Stimulated activated CD4-positive, alpha-beta T cell treated with anti-CD3 and anti-CD28 coated beads, Interleukin-12 subunit alpha, Interleukin-12 subunit beta, amount 100 ng/mL, for 24 hours (primary cell): ENCODE results near the gene SAMD4A.

Experiments
- DNase-seq, 2 experiments: peaks; one replicate each; pipeline ENCODE4 v3.0.0-alpha.2; 2020; ENCODE audit warnings: low read depth in 2 of 2

Gene SAMD4A, protein sequence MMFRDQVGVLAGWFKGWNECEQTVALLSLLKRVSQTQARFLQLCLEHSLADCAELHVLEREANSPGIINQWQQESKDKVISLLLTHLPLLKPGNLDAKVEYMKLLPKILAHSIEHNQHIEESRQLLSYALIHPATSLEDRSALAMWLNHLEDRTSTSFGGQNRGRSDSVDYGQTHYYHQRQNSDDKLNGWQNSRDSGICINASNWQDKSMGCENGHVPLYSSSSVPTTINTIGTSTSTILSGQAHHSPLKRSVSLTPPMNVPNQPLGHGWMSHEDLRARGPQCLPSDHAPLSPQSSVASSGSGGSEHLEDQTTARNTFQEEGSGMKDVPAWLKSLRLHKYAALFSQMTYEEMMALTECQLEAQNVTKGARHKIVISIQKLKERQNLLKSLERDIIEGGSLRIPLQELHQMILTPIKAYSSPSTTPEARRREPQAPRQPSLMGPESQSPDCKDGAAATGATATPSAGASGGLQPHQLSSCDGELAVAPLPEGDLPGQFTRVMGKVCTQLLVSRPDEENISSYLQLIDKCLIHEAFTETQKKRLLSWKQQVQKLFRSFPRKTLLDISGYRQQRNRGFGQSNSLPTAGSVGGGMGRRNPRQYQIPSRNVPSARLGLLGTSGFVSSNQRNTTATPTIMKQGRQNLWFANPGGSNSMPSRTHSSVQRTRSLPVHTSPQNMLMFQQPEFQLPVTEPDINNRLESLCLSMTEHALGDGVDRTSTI

DNA sequence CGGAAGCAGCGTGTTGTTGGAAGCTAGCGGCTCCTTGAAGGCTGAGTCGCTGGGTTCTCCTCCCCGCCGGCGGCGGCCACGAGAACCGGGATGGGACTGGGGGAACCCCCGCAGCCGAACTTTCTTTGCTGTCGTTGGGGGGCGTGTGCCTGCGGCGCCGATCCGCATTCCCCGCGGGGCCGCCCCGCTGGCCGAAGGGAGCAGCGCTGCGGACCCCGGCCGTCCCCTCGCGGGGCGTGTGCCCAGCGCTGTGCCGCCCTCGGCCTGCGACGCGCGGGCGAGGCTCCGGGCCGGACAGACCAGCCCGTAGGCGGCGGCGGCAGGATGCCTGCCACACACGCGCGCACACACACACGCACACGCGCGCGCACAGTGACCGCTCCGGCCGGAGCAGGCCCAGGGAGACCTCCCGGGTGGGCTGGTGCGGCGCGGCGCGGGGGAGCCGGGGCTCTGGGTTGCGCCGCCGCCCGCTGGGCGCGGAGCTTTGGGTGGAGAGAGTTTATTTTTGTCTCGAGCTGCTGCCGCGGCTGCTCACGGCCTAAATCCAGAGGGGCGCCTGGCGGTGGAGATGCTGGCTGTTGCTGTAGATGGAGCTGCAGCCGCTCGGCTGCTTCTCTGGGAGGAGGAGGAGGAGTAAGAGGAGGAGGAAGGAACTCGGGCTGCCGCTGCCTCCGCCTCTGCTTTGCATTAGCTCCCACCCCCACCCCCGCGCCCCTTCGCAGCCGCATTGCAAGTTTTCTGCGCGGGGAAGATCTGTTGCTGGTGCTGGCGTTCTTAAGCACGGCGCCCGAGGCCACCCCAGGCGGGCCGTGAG is at the start of gene SAMD4A:
Gene SAMD4A, plus strand, starts transcription at position 719 of the 814 bp plus-strand sequence. CDS start 789 bp downstream, outside the sequence.
- peak in 1 of 2 experiments; percentile 31 for DNase-seq

DNA sequence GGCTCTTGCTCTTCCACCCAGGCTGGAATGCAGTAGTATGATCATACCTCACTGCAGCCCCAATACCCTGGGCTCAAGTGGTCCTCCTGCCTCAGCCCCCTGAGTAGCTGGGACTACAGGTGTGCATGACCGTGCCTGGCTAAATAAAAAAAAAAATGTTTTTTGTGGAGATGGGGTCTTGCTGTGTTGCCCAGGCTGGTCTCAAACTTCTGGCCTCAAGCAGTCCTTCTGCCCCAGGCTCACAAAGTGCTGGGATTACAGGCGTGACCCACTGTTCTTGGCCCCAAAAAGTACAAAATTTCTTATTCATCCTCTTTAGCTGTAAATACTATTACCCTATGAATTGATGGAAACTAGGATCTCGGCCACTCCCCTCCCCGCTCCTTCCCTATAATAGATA is 42.5 kb upstream of the SAMD4A start:
- no peak for DNase-seq

DNA sequence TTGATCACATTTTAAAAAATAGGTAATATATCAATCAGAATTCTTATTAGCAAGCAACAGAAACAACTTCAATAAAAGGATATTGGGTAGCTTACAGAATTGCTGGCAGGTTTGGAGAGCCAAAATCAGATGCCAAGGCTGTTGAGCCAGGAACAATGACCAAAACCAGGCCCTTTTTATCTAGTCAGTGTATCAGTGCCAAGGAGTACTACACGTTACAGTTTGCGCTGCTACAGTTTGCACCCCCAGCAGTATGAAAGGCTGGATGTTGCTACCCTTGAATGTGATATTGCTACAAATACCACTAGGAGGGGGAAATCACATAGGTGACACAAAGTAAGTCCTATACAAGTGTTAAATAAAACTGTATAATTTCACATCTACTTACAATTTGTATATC is 38.0 kb upstream of the SAMD4A start:
- DNase-seq = no peak

DNA sequence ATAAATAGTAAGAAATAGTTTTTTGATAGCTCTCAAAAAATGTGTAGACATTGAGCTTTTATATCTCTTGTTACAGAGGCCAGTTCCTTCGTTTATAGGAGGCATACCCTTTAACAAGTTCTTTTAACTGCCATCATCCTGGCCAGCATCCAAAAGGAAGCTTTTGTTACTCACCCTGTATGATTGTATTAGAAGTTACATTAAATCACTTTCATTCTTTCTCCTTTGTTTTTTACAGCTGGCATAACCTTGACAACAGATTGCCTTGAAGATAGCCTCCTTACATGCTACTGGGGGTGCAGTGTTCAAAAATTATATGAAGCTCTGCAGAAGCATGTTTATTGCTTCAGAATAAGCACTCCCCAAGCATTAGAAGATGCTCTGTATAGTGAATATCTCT is 37.1 kb upstream of the SAMD4A start:
- DNase-seq = no peak

DNA sequence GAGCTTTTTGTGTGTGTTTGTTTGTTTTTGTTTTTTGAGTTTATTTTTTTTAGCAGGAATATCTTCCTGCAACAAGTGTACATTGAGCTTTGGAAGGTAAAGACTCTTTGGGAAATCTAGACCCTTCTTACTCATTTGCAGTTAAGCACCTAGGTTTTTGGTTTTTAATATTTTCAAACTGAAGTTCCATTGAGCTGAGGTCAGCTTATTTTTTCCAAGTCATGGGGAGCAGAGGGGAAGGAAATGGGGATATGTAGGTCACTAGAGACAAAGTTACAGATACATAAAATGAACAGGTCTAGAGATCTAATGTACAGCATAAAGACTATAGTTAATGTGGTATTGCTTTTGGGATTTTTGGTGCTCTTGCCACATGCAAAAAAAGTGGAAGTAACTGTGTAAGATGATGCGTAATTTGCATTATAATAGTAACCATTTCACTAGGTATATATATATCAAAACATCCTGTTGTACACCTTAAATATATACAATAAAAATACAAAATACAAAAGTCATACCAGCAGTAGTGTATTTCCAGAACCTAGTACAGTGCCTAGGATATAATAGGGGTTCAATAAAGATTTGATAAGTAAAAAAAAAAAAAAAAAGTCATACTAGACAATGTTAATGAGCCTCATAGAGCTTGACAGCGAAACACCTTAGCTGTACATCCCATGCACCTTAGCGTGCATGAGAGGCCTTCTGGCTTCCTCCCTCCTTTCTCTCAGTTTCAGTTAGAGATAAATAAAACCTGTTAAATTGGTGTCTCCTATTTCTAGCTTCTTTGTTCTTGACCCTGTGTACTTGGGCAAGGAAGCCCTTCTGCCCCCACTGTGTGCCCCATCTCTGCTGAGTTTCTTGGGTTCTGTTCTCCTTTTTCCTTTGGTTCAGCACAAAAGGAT is 34.6 kb upstream of the SAMD4A start:
- DNase-seq = no peak

DNA sequence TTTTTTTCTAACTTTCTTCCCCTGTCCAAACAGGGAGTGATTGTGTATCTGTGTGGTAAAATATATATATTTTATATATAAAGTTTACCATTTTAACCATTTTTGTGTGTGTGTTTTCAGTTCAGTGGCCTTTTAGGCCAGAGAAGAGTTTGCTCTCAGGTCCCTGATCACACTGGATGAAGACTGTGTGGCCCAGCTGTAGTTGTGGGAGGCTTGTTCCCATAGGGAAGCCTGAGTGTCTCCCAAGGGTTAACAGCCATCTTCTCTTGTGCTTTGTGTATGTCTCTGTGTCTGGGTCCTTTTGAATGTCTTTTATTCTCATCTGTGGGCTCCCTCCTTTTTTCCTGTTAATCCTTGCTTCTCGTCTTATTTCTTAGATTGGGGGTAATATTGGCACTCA is 33.8 kb upstream of the SAMD4A start:
- no peak for DNase-seq

DNA sequence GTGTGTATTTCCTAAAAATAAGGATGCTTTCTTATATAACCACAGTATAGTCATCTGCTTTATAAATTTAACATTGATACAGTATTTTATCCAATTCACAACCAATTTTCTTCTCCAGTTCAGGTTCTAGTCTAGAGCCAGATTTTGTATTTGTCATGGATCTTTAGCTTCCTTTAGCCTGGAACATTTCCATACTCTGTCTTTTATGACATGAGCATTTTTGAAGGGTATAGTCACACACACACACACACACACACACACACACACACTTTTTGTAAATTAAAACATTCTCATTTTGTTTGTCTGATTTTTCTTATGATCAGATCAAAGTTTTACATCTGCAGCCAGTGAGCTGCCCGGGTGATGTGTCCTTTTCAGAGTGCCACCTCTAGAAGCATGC is 31.8 kb upstream of the SAMD4A start:
- no peak for DNase-seq

DNA sequence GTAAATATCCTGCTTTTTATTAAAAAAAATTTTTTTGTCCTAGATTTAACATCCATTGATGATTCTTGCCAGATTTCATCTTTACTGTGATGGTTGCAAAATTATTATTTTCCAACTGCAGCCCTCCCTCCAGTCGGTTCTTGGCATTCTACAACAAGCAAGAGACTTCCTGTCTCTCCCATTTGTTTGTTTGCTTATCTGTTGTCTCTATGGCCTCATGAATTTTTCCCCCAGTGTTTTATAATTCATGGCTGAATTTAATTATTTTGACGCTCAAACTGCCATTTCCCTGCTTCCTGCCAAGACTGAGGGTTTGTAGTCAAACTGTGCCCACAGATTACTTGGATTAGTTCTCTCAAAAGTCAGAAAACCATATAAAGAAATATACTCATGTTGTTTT is 31.3 kb upstream of the SAMD4A start:
- DNase-seq = no peak

DNA sequence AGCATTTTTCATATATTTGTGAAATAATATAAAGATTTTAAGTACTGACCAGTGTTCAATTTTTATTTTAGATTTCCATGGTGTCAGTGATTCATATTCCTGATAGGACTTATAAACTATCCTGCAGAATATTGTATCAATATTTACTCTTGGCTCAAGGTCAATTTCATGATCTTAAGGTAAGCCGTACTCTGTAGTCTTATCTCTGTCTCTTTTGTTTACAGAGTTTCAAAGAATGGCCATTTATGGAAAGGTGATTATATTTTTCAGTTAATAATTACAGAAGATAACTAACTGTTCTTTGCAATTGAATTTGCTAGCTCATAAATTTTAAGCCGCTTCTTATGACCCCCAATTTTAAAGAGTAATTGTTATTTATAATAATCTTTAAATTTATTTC is 29.3 kb upstream of the SAMD4A start:
- no peak for DNase-seq

DNA sequence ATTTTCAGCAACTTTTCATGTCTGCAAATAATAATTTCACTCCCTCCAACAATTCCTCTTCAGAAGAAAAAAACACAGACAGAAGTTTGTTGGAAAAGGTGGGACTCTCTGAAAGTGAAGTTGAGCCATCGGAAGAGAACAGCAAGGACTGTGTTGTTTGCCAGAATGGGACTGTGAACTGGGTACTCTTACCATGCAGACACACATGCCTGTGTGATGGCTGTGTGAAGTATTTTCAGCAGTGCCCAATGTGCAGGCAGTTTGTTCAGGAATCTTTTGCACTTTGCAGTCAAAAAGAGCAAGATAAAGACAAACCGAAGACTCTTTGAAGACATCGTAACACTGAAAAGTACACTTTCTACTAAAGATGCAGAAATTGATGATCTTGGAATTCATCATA is 28.9 kb upstream of the SAMD4A start:
- no peak for DNase-seq

DNA sequence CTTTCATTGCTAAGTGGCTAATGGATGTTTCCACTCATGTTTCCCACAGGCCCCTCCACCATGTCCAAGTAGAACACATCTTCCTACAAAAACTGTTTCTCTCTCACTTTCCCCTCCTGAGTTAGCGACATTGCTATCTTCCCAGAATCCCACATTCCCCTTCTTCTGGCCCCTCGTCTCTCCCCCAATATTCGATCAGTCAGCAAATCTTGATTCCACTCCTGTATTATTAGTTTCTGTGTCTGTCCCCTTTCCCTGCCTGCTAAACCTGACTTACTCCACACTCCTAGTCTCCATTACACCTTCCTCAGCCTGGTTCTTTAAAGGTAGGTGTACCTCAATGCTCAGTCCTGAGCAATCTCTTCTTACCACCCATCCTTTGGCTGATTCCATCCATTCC is 19.3 kb upstream of the SAMD4A start:
- DNase-seq = no peak

DNA sequence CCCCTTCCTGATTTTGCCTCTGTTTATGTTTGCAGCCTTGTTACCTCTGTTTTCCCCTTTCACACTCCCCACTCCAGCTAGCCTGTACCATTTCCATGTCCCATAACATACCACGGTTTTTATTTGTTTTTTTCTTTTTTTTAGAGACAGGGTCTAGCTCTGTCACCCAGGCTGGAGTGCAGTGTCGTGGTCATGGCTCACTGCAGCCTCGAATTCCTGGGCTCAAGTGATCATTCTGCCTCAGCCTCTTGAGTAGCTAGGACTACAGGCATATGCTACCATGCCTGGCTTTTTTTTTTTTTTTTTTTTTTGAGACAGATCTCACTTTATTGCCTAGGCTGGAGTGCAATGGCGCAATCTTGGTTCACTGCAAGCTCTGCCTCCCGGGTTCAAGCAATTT is 18.4 kb upstream of the SAMD4A start:
- DNase-seq = no peak

DNA sequence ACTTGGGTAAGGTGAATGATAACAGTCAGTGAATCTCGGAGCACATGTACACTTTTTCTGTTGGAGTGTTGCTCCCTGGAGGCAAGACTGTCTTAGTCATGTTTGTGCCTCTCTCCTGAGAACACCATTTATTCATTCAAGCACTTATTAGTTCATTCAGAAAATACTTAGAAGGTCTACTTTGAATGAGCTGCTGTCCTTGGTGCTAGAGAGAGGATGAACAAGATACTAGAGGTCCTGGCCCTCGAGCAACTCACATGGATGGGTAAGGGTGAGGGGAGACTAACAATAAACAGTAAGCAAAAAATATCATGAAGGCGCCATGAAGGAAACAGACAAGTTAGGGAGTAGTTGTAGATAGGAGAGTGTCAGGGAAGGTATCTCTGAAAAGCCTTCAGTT is 17.1 kb upstream of the SAMD4A start:
- no peak for DNase-seq

DNA sequence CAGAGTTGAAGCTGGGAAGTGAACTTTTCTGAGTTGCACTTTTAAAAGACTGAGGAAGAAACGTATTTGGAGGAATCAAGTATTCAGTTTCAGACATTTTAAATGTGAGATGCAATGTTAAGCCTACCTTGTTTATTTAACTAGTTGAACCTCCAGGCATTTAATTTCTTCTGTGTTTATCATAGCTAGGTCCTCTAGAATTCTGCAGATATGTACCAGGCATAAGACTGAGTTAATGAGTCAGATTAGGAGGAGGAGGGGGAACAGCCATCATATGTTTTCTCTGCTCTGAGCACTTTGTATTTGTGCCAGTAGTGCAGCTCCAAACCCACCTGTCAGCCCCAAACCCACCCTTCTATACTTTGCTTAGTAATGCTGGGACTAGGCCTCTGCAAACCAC is 16.4 kb upstream of the SAMD4A start:
- no peak for DNase-seq

DNA sequence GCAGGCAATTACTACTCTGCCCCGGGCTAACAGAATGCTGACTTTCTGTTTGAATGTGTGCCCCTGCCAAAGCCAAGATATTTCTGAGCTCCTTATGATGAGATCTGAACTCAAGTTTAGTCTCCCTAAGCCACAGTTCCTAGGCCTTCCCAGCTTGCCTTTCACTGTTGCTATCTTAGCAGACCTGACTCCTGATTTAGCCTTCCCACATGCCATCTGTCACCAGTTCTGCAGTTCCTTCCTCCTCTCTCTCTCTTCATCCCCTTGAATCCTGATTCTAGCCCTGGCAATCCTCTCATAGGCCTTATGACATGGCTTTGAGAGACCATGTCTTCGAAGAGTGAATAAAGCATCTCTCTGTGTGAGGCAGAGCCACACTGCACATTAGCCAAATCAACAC is 12.5 kb upstream of the SAMD4A start:
- no peak for DNase-seq

DNA sequence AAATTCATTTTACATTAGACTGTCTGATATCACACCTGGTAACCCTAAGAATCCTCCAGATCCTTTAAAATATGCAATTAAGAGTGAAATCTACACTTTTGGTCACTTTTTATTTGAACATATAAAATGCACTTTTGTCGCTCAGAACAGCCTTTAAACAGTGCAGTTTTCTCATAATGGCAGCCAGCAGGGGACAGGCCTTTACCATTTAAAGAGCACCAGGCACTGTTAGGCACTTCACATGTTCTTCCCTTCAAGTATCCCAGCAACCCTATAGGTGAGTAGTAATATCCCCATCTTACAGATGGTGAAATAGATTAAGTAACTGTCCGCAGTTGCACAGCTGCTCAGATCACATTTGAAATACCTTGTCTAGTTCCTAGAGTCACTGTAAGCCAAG is 11.3 kb upstream of the SAMD4A start:
- DNase-seq = no peak

DNA sequence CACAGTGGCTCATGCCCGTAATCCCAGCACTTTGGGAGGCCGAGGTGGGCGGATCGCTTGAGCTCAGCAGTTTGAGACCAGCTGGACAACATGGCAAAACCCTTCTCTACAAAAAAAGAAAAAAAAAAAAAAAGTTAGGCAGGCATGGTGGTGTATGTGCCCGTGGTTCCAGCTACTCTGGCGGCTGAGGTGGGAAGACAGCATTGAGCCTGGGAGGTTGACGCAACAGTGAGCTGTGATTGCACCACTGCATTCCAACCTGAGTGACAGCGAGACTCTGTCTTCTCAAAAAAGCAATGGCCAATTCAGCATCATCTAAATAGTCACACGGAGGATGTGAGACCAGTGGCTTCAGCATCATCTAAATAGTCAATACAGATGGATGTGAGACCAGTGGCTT is 10.4 kb upstream of the SAMD4A start:
- DNase-seq = no peak

DNA sequence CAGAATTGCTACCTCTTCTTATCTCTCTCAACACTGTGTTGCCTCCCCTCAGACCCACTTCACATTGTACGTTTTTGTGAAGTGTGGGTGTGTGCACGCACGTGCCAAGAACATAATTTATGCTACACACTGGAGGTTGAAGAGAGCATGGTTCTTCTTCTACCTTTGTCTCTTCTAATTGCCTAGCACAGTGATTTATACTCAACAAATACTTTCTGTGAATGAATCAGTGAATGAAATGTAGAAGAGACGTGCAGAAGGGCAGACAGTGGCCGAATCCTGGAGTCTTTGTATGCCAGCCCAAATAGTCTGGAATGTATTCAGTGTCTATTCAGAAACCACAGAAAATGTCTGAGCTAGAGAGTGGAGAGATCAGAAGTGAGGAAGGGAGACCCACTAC is 4.6 kb upstream of the SAMD4A start:
- DNase-seq = no peak

DNA sequence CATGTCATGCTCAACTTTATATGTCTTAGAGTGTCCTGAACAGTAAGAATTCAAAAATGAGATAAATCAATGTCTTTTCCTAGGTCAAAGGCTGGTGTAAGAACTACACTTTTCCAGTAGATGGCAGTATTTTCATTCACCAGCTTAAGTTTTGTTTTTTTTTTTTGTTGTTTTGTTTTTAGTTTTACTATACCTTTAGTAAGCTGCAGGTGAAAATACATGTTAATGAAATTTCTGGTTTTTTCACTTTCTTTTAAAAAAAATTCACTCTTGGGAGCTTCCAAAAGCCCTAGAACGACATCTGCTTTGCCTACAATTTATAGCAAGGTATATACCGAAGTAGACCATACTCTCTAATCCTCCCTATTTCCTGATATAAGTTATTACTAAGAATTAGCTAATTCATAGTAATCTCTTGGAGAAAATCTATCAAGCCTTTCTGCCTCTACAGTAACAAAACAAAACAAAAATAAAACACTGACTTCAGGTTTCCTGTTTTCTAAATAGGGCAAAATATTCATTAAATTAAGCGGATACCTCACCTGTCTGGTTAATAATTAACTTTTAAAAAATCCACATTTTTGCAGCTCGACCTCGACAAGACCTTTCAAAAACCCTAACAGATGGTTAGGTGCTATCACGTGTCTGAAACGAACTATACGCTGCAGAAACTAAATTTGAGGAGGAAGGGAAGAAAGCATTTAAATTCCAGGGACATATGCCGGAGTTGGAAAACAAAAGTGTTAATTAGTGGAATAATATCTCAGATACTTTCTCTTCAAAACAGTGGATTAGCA is 2.7 kb upstream of the SAMD4A start:
- DNase-seq = no peak
